Hepatocyte (in vitro differentiated cells): Measurements from ENCODE around the gene MTHFS.

ENCODE experiments used
- CTCF ChIP-seq: fragments of 200-600 bp; sonication (generic); IDR thresholded peaks from 2 replicates; pipeline ENCODE4 v1.5.1; 2016; ENCODE audit warnings: antibody characterized with exemption, mild to moderate bottlenecking; ENCODE audit not compliant: poor library complexity
- EZH2phosphoT487 ChIP-seq: fragments of 200-600 bp; sonication (generic); IDR thresholded peaks from one replicate; pipeline ENCODE4 v1.6.1; 2018; ENCODE audit warnings: antibody characterized with exemption, mild to moderate bottlenecking, low read depth, moderate library complexity; ENCODE audit not compliant: unreplicated experiment, severe bottlenecking

GRCh38 chr15:79798311-79798710 is 98.5 kb downstream of the MTHFS start:
- no peak for TF ChIP-seq CTCF
- TF ChIP-seq EZH2phosphoT487, result no peak
